Gastroesophageal sphincter (tissue), 4 donors: ENCODE data around the gene PEX10. TPM values are rescaled to one million over a fixed set of nuclear protein-coding genes. Genes with fewer than 3 reads are reported as not detected.

Experiments used
- ATAC-seq: fragments of 150-250 bp; one replicate; pipeline ENCODE4 v1.9.1; 2016; ENCODE audit warnings: mild to moderate bottlenecking, moderate library complexity
- H3K27ac ChIP-seq, 4 donors: fragments of 200-600 bp; sonication (generic) in 3 of 4; 1 replicate in 3 of 4; 2 replicates in 1 of 4; pipeline ENCODE4 v1.5.1; 2016 to 2019
- H3K27me3 ChIP-seq: fragments of 200-600 bp; sonication (generic); one replicate; pipeline ENCODE4 v1.5.1; 2019
- H3K36me3 ChIP-seq, 2 donors: fragments of 200-600 bp; sonication (generic); one replicate each; pipeline ENCODE4 v1.5.1; 2019; ENCODE audit warnings: control low read depth in 1 of 2
- H3K4me1 ChIP-seq, 3 donors: fragments of 200-600 bp; sonication (generic); 1 replicate in 2 of 3; 2 replicates in 1 of 3; pipeline ENCODE4 v1.5.1; 2016 to 2019; ENCODE audit warnings: control low read depth in 2 of 3
- H3K4me3 ChIP-seq, 2 donors: fragments of 200-600 bp; sonication (generic); one replicate each; pipeline ENCODE4 v1.5.1; 2019; ENCODE audit warnings: mild to moderate bottlenecking in 1 of 2, moderate library complexity in 1 of 2
- H3K9me3 ChIP-seq, 3 donors: fragments of 200-600 bp; sonication (generic); one replicate each; pipeline ENCODE4 v1.5.1; 2017 to 2019; ENCODE audit warnings: control low read depth in 2 of 3
- EP300 ChIP-seq: sonication (generic); formaldehyde crosslinking; IDR thresholded peaks from one replicate; pipeline ENCODE4 v1.6.1; 2017; ENCODE audit warnings: antibody characterized with exemption, mild to moderate bottlenecking
- POLR2A ChIP-seq, 2 donors: fragments of 450-650 bp; IDR thresholded peaks; one replicate each; pipeline ENCODE4 v1.6.1; 2017; ENCODE audit warnings: antibody characterized with exemption in 2 of 2, mild to moderate bottlenecking in 2 of 2, moderate library complexity in 1 of 2
- POLR2AphosphoS5 ChIP-seq: sonication (generic); formaldehyde crosslinking; IDR thresholded peaks from one replicate; pipeline ENCODE4 v1.6.1; 2017; ENCODE audit warnings: antibody characterized with exemption
- WGBS, 2 donors: methylation state at CpG; one replicate each; pipeline ENCODE4 v1.1.5; 2018; ENCODE audit warnings: low coverage in 1 of 2; 5-methylcytosine and 5-hydroxymethylcytosine counted together
- total RNA-seq, 4 donors: library from RNA; depleted of rRNA; stranded (reverse); fragments of >200 nt; gene quantifications; one replicate each; pipeline ENCODE4 v1.1.0, GENCODE V29; 2016
- TF ChIP-seq, protein P1 (sequence below), 4 experiments: fragments of 200-600 bp in 2 of 4; fragments of 450-650 bp in 2 of 4; sonication (generic) in 1 of 4; IDR thresholded peaks; one replicate each; pipeline ENCODE4 v1.5.1; 2017 to 2019; ENCODE audit warnings: antibody characterized with exemption in 4 of 4, mild to moderate bottlenecking in 2 of 4, moderate library complexity in 2 of 4

PEX10 gene
- total RNA-seq, 4 donors from 2014 or later: 18.2 to 30.0 (median 21.6) TPM

DNA sequence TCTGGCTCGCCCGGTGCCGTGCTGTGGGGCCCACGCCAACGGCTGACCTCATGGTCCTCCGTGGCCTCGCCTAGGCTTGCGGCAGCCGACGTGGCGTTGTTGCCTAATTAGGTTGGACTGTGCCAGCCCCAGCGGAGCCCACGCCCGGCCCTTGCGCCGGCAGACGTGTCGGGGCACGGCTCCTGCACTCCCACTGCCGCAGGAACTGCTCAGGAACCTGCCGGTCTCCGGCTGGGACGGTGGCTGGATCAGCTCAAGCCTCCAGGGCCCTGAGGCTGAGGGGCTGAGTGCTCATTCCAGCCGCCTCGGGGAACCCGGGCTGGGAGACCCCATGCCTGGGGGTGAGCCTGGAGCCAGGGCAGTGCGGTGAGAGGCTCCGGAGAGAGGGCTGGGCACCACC, 16.1 kb upstream of the PEX10 start:
- no peak overlapping the region for H3K27ac ChIP-seq
- no peak for TF ChIP-seq POLR2AphosphoS5
- TF ChIP-seq POLR2A (IDR thresholded peaks at IDR 0.05): no peak
- no peaks in the 10 kb centered on the region for H3K4me1 ChIP-seq
- no CpG with 5 or more reads among the region's 28 CpGs for WGBS, 2 donors
- no peaks in the 10 kb centered on the region for H3K36me3 ChIP-seq
- H3K4me3 ChIP-seq: no peak overlapping the region
- ATAC-seq: no peak
- peaks cover 0 to 13% (median 0%) of the 10 kb centered on the region in 3 donors for H3K9me3 ChIP-seq
- H3K27me3 ChIP-seq: peaks cover 84% of the 10 kb centered on the region

DNA sequence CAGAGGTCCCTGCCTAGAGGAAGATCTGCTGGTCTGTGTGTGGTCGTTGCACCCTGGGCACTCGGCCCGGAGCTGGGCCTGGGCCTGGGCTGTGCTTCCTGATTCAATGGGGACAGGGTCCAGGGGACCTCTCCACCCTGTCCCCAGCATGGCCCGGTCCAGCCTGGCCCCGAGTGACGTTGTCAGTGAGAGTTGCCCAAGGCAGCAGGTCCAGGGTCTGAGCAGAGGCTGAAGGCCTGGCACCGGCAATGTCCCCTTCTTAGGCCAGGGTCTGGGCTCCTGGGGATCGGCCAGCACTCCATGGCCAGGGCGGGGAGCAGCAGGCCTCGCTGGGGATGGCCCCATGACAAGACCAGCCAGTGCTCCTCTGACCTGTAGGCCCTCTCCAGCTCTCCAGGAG, 15.6 kb upstream of the PEX10 start:
- Histone ChIP-seq H3K9me3 (peaks cover 0 to 18% (median 0%) of the 10 kb centered on the region in 3 donors), H3K36me3 (no peaks in the 10 kb centered on the region), H3K27me3 (peaks cover 84% of the 10 kb centered on the region), H3K4me1 (no peaks in the 10 kb centered on the region), H3K4me3 (no peak overlapping the region), H3K27ac (no peak overlapping the region)
- TF ChIP-seq EP300 (no peak), POLR2A (IDR thresholded peaks at IDR 0.05) (no peak), POLR2AphosphoS5 (no peak)
- TF ChIP-seq, protein P1, sequence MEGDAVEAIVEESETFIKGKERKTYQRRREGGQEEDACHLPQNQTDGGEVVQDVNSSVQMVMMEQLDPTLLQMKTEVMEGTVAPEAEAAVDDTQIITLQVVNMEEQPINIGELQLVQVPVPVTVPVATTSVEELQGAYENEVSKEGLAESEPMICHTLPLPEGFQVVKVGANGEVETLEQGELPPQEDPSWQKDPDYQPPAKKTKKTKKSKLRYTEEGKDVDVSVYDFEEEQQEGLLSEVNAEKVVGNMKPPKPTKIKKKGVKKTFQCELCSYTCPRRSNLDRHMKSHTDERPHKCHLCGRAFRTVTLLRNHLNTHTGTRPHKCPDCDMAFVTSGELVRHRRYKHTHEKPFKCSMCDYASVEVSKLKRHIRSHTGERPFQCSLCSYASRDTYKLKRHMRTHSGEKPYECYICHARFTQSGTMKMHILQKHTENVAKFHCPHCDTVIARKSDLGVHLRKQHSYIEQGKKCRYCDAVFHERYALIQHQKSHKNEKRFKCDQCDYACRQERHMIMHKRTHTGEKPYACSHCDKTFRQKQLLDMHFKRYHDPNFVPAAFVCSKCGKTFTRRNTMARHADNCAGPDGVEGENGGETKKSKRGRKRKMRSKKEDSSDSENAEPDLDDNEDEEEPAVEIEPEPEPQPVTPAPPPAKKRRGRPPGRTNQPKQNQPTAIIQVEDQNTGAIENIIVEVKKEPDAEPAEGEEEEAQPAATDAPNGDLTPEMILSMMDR (IDR thresholded peaks at IDR 0.05): no peak
- ATAC-seq: no peak
- no CpG with 5 or more reads among the region's 10 CpGs for WGBS, 2 donors

DNA sequence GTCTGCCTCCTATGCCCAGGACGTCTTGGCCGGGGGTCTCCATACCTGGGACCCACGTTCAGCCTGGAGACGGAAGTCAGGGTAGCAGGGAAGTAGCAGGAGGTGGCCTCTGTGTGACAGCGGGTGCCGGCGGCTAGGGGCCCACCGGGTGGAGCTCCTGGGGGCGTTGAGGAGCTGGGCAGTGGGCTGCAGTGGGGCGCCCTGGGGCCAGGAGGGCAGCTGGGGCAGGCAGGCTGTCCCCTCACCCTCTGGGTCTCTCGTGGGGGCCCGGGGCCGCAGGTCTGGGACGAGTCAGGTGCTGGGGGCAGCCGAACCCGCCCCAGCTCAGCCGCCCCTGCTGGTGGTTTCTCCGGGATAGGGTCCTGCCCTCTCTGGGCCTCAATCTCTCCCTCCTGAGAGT, 14.7 kb upstream of the PEX10 start:
- TF ChIP-seq POLR2AphosphoS5 (no peak), POLR2A (IDR thresholded peaks at IDR 0.05) (no peak), EP300 (no peak)
- TF ChIP-seq, protein P1 (IDR thresholded peaks at IDR 0.05): no peak
- H3K9me3 ChIP-seq: peaks cover 0 to 27% (median 0%) of the 10 kb centered on the region in 3 donors
- no peaks in the 10 kb centered on the region for H3K4me1 ChIP-seq
- WGBS, 2 donors: no CpG with 5 or more reads among the region's 18 CpGs
- no peaks in the 10 kb centered on the region for H3K36me3 ChIP-seq
- ATAC-seq: no peak
- H3K27me3 ChIP-seq: peaks cover 84% of the 10 kb centered on the region
- no peak overlapping the region for H3K4me3 ChIP-seq
- no peak overlapping the region for H3K27ac ChIP-seq

DNA sequence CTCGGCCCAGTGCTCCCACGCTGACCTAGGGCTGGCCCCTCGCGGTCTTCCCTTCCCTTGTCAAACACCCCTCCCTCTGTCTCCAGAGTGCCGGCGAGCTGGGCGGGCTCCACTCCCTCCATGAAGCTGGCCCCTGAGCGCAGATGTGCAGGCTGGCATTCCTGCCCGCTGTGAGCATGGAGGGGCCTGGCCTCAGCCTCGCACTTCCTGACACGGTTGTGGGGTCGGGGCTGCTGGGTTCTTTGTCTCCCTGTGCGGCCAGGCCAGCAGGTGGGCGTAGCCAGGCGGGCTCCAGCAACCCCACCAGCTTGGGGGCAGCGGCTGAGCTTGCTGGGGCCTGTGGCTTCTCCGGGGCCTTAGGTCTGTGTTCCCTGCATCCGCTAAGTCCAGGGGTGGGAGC, 14.2 kb upstream of the PEX10 start:
- 49% methylated on average over 7 of the region's 18 CpGs; no CpG with 5 or more reads in 1 of the 2 donors for WGBS, 2 donors

DNA sequence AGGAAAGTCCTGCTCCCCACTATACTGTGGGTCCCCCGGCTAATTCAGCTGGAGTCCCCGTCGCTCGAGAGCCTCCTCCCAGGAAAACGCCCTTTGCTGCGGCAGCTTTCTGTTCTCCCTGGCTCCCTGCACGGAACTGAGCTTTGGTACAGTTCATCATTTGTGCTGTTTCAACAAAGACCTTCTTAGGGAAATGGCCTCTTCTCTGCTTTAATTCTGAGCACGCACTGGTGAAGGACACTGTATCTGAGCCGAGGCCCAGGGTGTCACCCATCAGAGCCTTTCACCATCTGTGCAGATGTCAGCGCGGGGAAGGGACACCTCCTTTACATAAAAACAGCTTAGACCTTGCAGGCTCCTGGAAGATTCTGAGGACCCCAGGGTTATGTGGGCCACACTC, 13.5 kb upstream of the PEX10 start:
- no peak overlapping the region for H3K4me3 ChIP-seq
- H3K27ac ChIP-seq: no peak overlapping the region
- no peaks in the 10 kb centered on the region for H3K36me3 ChIP-seq
- TF ChIP-seq EP300 (no peak), POLR2A (IDR thresholded peaks at IDR 0.05) (no peak), POLR2AphosphoS5 (no peak)
- TF ChIP-seq, protein P1 (IDR thresholded peaks at IDR 0.05): no peak
- H3K9me3 ChIP-seq: peaks cover 0 to 28% (median 0%) of the 10 kb centered on the region in 3 donors
- H3K27me3 ChIP-seq: peaks cover 84% of the 10 kb centered on the region
- H3K4me1 ChIP-seq: no peaks in the 10 kb centered on the region
- ATAC-seq: no peak
- WGBS, 2 donors: 40 to 58% methylated on average over 2 to 6 of the region's 11 CpGs

More for the DNA sequence above, 14.2 kb upstream of the PEX10 start:
- Histone ChIP-seq H3K36me3 (no peaks in the 10 kb centered on the region), H3K9me3 (peaks cover 0 to 28% (median 0%) of the 10 kb centered on the region in 3 donors), H3K27me3 (peaks cover 84% of the 10 kb centered on the region), H3K4me1 (no peaks in the 10 kb centered on the region), H3K4me3 (no peak overlapping the region), H3K27ac (no peak overlapping the region)
- no peak for ATAC-seq
- TF ChIP-seq POLR2A (IDR thresholded peaks at IDR 0.05) (no peak), POLR2AphosphoS5 (no peak), EP300 (no peak)
- TF ChIP-seq, protein P1 (IDR thresholded peaks at IDR 0.05): no peak
